Activated CD4-positive, alpha-beta memory T cell treated with anti-CD3 and anti-CD28 coated beads, Interleukin-2, amount 10 ng/mL, durations not matched to agents 7 days and 5 days (primary cell): ENCODE results near the gene NSMF. TPM values are rescaled to one million over a fixed set of nuclear protein-coding genes. Genes with fewer than 3 reads are reported as not detected.

Experiments used
- CTCF ChIA-PET: fragments of 350-600 bp; sonication (Branson Sonifier 250); formaldehyde crosslinking; loops from one replicate; lab custom pipeline; 2021; ENCODE audit warnings: antibody characterized with exemption, inconsistent platforms; lab: Charles Lee
- POLR2A ChIA-PET: fragments of 350-600 bp; sonication (Branson Sonifier 250); formaldehyde crosslinking; loops from one replicate; lab custom pipeline; 2021; ENCODE audit warnings: antibody characterized with exemption; lab: Charles Lee
- DNase-seq: peaks from one replicate; pipeline ENCODE4 v3.0.0-alpha.2; 2020
- H3K27ac Mint-ChIP-seq: one replicate; pipeline ENCODE4 v1.8.0; 2021; ENCODE audit warnings: mild to moderate bottlenecking, mixed read lengths
- H3K27me3 Mint-ChIP-seq: one replicate; pipeline ENCODE4 v1.8.0; 2021; ENCODE audit warnings: mixed read lengths
- H3K36me3 Mint-ChIP-seq: one replicate; pipeline ENCODE4 v1.8.0; 2021; ENCODE audit warnings: low read depth, mixed read lengths
- H3K4me1 Mint-ChIP-seq: one replicate; pipeline ENCODE4 v1.8.0; 2021; ENCODE audit warnings: mixed read lengths
- H3K4me3 Mint-ChIP-seq: one replicate; pipeline ENCODE4 v1.8.0; 2021; ENCODE audit warnings: mild to moderate bottlenecking, mixed read lengths
- H3K9me3 Mint-ChIP-seq: one replicate; pipeline ENCODE4 v1.8.0; 2021; ENCODE audit warnings: mixed read lengths
- total RNA-seq, 2 experiments: library from RNA; stranded (reverse); gene quantifications; one replicate each; pipeline ENCODE4 v1.2.3, GENCODE V29; 2021

The NSMF gene
- total RNA-seq, 2 experiments from 2014 or later: 29.0 to 31.9 TPM

GRCh38 chr9:137462986-137463930 lies 4.1 kb upstream of the NSMF start:
- Mint-ChIP-seq H3K36me3 (no peaks in the 10 kb centered on the region), H3K4me3 (no peak overlapping the region), H3K27ac (no peak overlapping the region), H3K27me3 (peaks cover under 1% of the 10 kb centered on the region), H3K4me1 (peaks cover 24% of the 10 kb centered on the region), H3K9me3 (no peaks in the 10 kb centered on the region)
- ChIA-PET CTCF (interaction anchor here (1.2 kb wide), 1 partner anchor 161 kb away, joined by 3 read pairs; the partner anchor contains the start of gene NRARP), POLR2A (interaction anchor here (0.6 to 1.8 kb wide), 2 partner anchors 89 to 161 kb away, joined by 3 to 4 read pairs; partner anchors contain the start of genes MRPL41 and NRARP)
- DNase-seq: no peak

- peak overlapping the region; percentile 10 for H3K4me3 Mint-ChIP-seq
- H3K36me3 Mint-ChIP-seq: no peaks in the 10 kb centered on the region
- peaks cover 25% of the 10 kb centered on the region for H3K4me1 Mint-ChIP-seq
- ChIA-PET CTCF (interaction anchor here (0.7 to 1.2 kb wide), 2 partner anchors 40 to 160 kb away, joined by 3 to 5 read pairs; partner anchors contain the start of genes EXD3, NOXA1 and NRARP), POLR2A (interaction anchor here (0.6 to 1.8 kb wide), 4 partner anchors 90 to 222 kb away, joined by 3 to 4 read pairs (median 3); partner anchors contain the start of genes MRPL41, NELFB, NRARP and TUBB4B)
- H3K9me3 Mint-ChIP-seq: no peaks in the 10 kb centered on the region
- H3K27me3 Mint-ChIP-seq: no peaks in the 10 kb centered on the region
- DNase-seq: no peak
- no peak overlapping the region for H3K27ac Mint-ChIP-seq
These were observed 3.4 kb upstream of the NSMF start for GRCh38 chr9:137462396-137462985.

DNA sequence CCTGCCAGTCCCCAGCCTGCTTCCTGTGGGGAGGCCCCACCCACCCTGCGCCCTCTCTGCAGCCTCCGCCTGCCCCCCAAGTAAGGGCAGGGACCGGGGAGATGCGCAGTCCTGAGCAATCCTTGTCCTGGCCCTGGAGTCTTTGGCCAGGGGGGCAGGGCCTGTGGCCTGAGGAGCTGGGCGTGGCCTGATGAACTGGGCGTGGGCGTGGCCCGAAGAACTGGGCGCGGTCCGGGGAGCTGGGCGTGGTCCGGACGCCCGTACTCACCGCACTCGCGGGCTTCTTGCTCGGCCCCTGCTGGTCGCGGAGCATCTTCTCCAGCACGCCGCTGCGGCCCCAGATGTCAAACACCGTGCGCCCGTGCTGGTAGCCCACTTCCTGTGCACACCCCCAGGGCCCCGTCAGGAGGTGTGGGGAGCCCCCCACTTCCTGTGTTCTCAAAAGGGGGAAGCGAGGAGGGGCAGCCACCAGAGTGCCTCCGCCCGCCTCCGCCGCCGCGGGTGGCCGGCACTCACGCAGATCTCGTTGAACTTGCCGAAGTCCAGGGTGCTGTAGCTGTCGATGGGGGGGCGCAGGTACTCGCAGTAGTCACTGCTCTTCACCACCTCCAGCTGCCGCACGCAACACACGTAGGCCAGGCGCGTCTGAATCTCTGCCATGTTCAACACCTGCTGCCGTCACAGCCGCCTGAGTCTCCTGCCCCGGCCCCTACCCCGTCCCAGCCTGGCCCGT lies 2.7 kb upstream of the NSMF start:
- CTCF ChIA-PET: interaction anchor here (0.7 kb wide), 1 partner anchor 39 kb away, joined by 5 read pairs; the partner anchor contains the start of genes EXD3 and NOXA1
- H3K4me3 Mint-ChIP-seq: peak overlapping the region; percentile 63
- peak overlapping the region; percentile 78 for H3K27ac Mint-ChIP-seq
- peaks cover 26% of the 10 kb centered on the region for H3K4me1 Mint-ChIP-seq
- DNase-seq: peak; percentile 87
- no peaks in the 10 kb centered on the region for H3K27me3 Mint-ChIP-seq
- H3K9me3 Mint-ChIP-seq: no peaks in the 10 kb centered on the region
- H3K36me3 Mint-ChIP-seq: no peaks in the 10 kb centered on the region
- POLR2A ChIA-PET: interaction anchor here (1.0 to 1.8 kb wide), 3 partner anchors 90 to 221 kb away, joined by 3 to 4 read pairs (median 3); partner anchors contain the start of genes MRPL41, NELFB and TUBB4B

DNA sequence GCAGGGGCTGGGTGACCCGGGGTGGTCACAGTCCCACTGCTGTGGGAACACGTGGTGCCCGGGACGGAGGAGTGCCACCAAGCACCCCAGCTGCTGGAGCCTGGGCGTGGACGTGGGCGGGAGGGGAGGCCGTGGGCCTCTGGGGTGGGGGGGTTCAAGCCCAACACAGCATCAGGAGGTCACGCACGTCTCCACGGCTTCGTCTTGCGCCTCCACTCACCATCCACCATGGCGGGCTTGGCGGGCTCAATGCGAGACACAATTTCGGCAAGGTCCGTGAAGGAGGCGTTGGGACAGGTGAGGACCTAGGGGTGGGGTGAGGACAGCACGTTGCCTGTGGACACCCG lies 2.2 kb upstream of the NSMF start:
- no peak overlapping the region for H3K4me3 Mint-ChIP-seq
- DNase-seq: no peak
- ChIA-PET CTCF (no interaction called here), POLR2A (interaction anchor here (1.0 to 1.8 kb wide), 3 partner anchors 91 to 220 kb away, joined by 3 to 4 read pairs (median 3); partner anchors contain the start of genes MRPL41, NELFB and TUBB4B)
- no peaks in the 10 kb centered on the region for H3K9me3 Mint-ChIP-seq
- H3K27ac Mint-ChIP-seq: no peak overlapping the region
- no peaks in the 10 kb centered on the region for H3K36me3 Mint-ChIP-seq
- peaks cover 30% of the 10 kb centered on the region for H3K4me1 Mint-ChIP-seq
- H3K27me3 Mint-ChIP-seq: no peaks in the 10 kb centered on the region

DNA sequence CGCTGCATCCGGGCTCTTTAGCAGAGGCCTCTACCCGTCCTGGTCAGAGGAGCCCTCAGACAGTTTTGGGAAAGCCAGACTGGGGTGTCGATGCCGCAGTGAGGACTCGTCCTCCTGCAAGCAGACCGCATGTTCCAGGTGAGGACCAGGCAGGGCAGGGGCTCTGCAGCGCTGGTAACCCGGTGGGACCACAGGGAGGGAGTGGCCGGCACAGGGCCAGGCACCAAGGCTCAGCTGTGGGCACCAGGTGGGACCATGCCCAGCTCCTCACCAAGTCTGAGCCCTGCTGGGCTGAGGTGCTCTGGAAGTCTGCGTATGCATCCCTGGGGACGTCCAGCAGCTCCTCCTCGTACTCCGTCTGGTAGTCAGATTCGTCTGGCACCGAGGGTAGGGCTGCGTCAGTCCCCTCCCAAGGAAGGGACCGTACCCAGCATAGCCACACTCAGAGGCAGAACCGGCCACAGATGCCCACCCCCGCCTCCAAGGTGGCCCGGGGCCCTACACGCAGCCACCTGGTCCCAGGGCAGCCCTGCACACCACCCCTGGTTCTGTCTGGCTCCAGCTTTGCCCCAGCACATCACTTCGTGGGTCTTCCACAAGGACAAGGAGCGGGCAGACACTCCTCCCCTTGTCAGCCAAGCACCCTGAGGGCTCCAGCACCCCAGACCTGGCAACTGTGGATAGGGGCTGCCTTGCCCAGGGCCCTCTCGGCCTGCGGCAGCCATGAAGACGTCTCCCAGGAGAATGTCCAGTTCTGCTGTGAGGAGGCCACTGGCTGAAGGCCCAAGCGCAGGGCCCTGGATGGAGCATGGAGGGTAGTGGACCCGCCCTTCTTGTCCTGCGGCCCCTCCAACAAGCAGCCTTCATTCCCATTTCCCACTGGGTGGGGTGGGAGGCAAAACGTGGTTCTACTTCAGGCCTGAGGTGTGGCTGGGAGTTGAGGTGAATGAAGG lies 1.5 kb upstream of the NSMF start:
- no peak overlapping the region for H3K27ac Mint-ChIP-seq
- ChIA-PET POLR2A (interaction anchor here (1.6 kb wide), 1 partner anchor 205 kb away, joined by 3 read pairs; the partner anchor contains the start of gene NELFB), CTCF (no interaction called here)
- H3K36me3 Mint-ChIP-seq: peaks cover 3% of the 10 kb centered on the region
- H3K9me3 Mint-ChIP-seq: no peaks in the 10 kb centered on the region
- peaks cover 32% of the 10 kb centered on the region for H3K4me1 Mint-ChIP-seq
- H3K4me3 Mint-ChIP-seq: no peak overlapping the region
- H3K27me3 Mint-ChIP-seq: no peaks in the 10 kb centered on the region
- DNase-seq: no peak

DNA sequence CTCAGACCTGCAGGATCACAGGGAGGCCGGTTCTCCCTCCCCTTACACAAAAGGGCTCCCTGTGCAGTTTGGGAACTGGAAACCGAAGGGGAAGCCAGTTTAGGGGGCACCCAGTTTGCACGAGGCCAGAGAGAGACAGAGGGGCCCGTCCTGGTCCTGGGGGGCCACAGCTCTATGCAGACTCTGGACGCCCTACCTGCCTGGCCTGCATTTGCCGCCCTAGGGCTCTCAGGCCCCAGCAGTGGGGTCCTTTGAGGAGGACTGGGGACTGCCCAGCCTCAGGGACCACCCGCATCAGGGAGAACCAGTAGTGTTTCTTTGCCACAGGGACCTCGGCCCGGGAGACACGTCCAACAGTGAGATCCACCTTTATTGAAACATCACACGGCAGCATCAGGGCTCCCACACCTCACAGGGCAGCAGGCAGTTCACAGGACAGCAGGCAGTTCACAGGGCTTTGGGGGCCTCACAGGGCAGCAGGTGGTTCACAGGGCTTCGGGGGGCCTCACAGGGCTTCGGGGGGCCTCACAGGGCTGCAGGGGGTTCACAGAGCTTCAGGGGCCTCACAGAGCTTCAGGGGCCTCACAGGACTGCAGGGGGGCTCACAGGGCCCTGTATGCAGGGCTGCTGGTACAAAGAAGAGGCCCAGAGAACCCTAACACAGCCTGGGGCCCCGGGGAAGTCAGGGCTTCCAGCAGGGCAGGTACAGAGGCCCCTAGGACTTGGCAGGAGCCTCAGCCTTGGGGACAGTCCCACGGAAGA lies 648 bp upstream of the NSMF start:
- peaks cover 32% of the 10 kb centered on the region for H3K4me1 Mint-ChIP-seq
- peaks cover 3% of the 10 kb centered on the region for H3K36me3 Mint-ChIP-seq
- H3K9me3 Mint-ChIP-seq: no peaks in the 10 kb centered on the region
- POLR2A ChIA-PET: interaction anchor here (0.6 to 1.0 kb wide), 5 partner anchors 12 to 158 kb away, joined by 3 to 4 read pairs (median 3); partner anchors contain the start of genes EXD3 and NRARP
- CTCF ChIA-PET: interaction anchor here (0.6 kb wide), 1 partner anchor 37 kb away, joined by 4 read pairs; the partner anchor contains the start of gene EXD3
- DNase-seq: no peak
- H3K4me3 Mint-ChIP-seq: peak overlapping the region; percentile 56
- H3K27ac Mint-ChIP-seq: peak overlapping the region; percentile 73
- no peaks in the 10 kb centered on the region for H3K27me3 Mint-ChIP-seq

DNA sequence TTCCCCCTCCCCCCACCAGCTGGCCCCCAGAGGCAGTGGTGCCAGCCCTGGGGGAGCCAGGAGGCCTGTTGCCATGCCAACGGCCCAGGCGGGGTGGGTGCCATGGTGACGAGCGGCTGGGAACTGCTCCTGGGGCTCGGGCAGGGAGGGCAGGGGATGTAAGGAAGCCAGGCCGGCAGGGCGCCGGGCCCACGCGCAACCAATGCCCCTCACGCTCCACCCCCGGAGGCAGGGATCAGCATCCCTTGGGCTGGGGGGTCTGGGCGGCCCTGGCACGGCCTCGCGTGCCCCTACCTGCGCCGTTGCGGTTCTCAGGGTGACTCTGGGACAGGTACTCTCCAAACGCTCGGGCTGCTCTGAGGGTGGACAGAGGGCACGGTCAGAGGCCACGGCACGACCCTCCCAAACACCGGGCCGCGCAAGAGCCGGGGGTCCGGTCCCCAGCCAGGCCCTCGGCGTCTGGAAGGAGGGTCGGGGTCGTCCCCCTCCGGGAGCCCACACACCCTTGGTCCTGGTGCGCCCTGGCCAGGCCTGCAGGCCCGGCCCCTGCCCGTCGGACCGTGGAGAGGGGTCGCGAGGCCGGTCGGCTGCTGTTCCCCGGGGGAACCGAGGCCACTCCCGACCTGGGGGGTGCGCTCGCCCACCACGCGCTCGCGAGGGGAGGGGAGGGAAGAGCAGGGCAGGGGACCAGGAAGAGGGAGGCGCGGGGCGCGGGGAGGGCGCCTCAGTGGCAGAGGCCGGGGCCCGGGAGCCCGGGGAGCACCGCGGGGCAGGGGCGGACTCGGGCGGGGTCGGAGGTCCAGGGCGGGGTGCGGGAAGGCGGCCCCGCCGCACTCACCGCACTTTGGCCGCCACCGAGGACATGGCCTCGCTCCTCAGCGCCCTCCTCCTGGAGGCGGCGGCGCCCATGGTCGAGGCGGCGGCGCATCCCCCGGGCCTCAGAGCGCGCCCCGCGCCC lies 661 bp downstream of the NSMF start:
- H3K4me3 Mint-ChIP-seq: no peak overlapping the region
- no peaks in the 10 kb centered on the region for H3K9me3 Mint-ChIP-seq
- ChIA-PET POLR2A (interaction anchor here (1.0 kb wide), 2 partner anchors 11 to 36 kb away, joined by 3 to 4 read pairs; partner anchors contain the start of gene EXD3), CTCF (no interaction called here)
- H3K27me3 Mint-ChIP-seq: no peaks in the 10 kb centered on the region
- peaks cover 41% of the 10 kb centered on the region for H3K4me1 Mint-ChIP-seq
- peaks cover 6% of the 10 kb centered on the region for H3K36me3 Mint-ChIP-seq
- H3K27ac Mint-ChIP-seq: no peak overlapping the region
- peak; percentile 41 for DNase-seq

- peaks cover 38% of the 10 kb centered on the region for H3K4me1 Mint-ChIP-seq
- H3K9me3 Mint-ChIP-seq: no peaks in the 10 kb centered on the region
- ChIA-PET CTCF (no interaction called here), POLR2A (no interaction called here)
- peak overlapping the region; percentile 53 for H3K4me3 Mint-ChIP-seq
- peaks cover 6% of the 10 kb centered on the region for H3K36me3 Mint-ChIP-seq
- no peak for DNase-seq
- H3K27me3 Mint-ChIP-seq: no peaks in the 10 kb centered on the region
- H3K27ac Mint-ChIP-seq: no peak overlapping the region
These were observed 1.5 kb downstream of the NSMF start for GRCh38 chr9:137457406-137458193.

DNA sequence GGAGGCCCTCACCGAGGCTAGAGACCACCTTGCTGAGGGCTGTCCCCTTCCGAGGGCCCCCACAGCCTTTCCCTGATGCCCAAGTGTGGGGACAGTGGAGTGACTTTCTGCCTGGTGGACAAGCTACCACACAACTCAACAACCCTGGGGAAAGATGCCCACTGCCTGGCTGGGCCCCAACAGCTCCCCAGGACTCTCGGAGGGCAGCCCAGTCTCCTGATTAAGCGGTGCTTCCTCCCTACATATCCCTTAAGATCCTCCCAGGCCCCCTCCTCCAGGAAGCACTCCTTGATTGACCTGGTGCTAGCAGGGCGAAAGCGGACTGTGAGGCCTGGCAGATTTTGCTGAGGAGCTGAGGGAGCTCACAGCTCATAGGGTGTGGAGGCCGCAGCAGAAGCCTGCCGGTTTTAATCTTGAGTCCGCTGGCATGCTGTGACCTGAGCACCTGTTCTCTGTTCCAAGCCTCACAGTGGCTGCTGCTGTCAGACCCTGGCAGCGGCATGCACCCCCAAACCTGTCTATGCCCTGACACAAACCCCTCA lies 2.2 kb downstream of the NSMF start:
- Mint-ChIP-seq H3K4me1 (peaks cover 41% of the 10 kb centered on the region), H3K27ac (no peak overlapping the region), H3K4me3 (peak overlapping the region; percentile 10), H3K36me3 (peaks cover 6% of the 10 kb centered on the region), H3K9me3 (no peaks in the 10 kb centered on the region), H3K27me3 (no peaks in the 10 kb centered on the region)
- ChIA-PET POLR2A (no interaction called here), CTCF (no interaction called here)
- DNase-seq: no peak
